ENCODE data around the gene SMYD3. TPM values are rescaled to one million over a fixed set of nuclear protein-coding genes. Genes with fewer than 3 reads are reported as not detected.

The SMYD3 gene
- total and polyA plus RNA-seq, 9 of the 15 experiments (the other 6 are each of a cell fraction or from before 2014, with no cell fraction given): 128 to 440 (median 197) TPM

DNA sequence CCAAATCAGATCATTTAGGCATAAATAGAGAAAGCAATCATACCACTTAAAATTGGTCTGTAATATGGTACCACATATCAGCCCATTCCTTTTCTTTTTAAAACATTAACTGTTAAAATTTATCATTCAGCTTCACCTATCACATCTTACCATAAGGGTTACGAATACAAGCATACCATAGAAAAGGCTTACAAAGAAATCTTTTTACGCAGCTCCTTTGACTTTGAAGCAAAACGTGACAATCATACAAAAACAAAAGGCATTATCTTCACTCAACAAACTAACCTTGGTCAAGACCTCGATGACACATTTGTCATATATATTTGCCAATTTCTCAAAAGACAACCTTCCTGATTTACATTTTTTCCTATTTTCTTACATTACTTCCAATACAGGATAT, 169.0 kb downstream of the SMYD3 start (continued):
- TF ChIP-seq, protein P1, sequence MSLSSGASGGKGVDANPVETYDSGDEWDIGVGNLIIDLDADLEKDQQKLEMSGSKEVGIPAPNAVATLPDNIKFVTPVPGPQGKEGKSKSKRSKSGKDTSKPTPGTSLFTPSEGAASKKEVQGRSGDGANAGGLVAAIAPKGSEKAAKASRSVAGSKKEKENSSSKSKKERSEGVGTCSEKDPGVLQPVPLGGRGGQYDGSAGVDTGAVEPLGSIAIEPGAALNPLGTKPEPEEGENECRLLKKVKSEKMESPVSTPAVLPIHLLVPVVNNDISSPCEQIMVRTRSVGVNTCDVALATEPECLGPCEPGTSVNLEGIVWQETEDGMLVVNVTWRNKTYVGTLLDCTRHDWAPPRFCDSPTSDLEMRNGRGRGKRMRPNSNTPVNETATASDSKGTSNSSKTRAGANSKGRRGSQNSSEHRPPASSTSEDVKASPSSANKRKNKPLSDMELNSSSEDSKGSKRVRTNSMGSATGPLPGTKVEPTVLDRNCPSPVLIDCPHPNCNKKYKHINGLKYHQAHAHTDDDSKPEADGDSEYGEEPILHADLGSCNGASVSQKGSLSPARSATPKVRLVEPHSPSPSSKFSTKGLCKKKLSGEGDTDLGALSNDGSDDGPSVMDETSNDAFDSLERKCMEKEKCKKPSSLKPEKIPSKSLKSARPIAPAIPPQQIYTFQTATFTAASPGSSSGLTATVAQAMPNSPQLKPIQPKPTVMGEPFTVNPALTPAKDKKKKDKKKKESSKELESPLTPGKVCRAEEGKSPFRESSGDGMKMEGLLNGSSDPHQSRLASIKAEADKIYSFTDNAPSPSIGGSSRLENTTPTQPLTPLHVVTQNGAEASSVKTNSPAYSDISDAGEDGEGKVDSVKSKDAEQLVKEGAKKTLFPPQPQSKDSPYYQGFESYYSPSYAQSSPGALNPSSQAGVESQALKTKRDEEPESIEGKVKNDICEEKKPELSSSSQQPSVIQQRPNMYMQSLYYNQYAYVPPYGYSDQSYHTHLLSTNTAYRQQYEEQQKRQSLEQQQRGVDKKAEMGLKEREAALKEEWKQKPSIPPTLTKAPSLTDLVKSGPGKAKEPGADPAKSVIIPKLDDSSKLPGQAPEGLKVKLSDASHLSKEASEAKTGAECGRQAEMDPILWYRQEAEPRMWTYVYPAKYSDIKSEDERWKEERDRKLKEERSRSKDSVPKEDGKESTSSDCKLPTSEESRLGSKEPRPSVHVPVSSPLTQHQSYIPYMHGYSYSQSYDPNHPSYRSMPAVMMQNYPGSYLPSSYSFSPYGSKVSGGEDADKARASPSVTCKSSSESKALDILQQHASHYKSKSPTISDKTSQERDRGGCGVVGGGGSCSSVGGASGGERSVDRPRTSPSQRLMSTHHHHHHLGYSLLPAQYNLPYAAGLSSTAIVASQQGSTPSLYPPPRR (CRISPR knock-in tag; IDR thresholded peaks at IDR 0.05; ENCODE audit: borderline replicate concordance): no peak
- TF ChIP-seq, protein P2, sequence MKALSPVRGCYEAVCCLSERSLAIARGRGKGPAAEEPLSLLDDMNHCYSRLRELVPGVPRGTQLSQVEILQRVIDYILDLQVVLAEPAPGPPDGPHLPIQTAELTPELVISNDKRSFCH (CRISPR knock-in tag; IDR thresholded peaks at IDR 0.05): no peak
- TF ChIP-seq, protein P2 (tag; IDR thresholded peaks at IDR 0.05): no peak
- TF ChIP-seq HOXB6 (CRISPR knock-in tag; IDR thresholded peaks at IDR 0.05; ENCODE audit: borderline replicate concordance): no peak
- TF ChIP-seq SOX6 (IDR thresholded peaks at IDR 0.05): peak; percentile 86
- TF ChIP-seq MAFK (IDR thresholded peaks at IDR 0.05; ENCODE audit: low read length): no peak
- TF ChIP-seq SMARCC2 (IDR thresholded peaks at IDR 0.05; ENCODE audit: low read depth): no peak
- TF ChIP-seq, protein P3, sequence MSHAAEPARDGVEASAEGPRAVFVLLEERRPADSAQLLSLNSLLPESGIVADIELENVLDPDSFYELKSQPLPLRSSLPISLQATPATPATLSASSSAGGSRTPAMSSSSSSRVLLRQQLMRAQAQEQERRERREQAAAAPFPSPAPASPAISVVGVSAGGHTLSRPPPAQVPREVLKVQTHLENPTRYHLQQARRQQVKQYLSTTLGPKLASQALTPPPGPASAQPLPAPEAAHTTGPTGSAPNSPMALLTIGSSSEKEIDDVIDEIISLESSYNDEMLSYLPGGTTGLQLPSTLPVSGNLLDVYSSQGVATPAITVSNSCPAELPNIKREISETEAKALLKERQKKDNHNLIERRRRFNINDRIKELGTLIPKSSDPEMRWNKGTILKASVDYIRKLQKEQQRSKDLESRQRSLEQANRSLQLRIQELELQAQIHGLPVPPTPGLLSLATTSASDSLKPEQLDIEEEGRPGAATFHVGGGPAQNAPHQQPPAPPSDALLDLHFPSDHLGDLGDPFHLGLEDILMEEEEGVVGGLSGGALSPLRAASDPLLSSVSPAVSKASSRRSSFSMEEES (CRISPR knock-in tag; IDR thresholded peaks at IDR 0.05): no peak
- TF ChIP-seq RHOXF2B (CRISPR knock-in tag; conservative IDR thresholded peaks at IDR 0.05): no peak
- TF ChIP-seq CBFA2T2 (conservative IDR thresholded peaks at IDR 0.05): peak; percentile 55
- TF ChIP-seq DMBX1 (CRISPR knock-in tag; IDR thresholded peaks at IDR 0.05; ENCODE audit: borderline replicate concordance): no peak
- TF ChIP-seq RCOR1 (IDR thresholded peaks at IDR 0.05; ENCODE audit: borderline replicate concordance in 1 of 2, low read depth in 2 of 2, low read length in 2 of 2): peak in 1 of 2 experiments; percentile 68; a peak in 1 of 4 replicates
- TF ChIP-seq, protein P4, sequence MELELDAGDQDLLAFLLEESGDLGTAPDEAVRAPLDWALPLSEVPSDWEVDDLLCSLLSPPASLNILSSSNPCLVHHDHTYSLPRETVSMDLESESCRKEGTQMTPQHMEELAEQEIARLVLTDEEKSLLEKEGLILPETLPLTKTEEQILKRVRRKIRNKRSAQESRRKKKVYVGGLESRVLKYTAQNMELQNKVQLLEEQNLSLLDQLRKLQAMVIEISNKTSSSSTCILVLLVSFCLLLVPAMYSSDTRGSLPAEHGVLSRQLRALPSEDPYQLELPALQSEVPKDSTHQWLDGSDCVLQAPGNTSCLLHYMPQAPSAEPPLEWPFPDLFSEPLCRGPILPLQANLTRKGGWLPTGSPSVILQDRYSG (tag; conservative IDR thresholded peaks at IDR 0.05; ENCODE audit: low read depth): no peak
- TF ChIP-seq, protein P5, sequence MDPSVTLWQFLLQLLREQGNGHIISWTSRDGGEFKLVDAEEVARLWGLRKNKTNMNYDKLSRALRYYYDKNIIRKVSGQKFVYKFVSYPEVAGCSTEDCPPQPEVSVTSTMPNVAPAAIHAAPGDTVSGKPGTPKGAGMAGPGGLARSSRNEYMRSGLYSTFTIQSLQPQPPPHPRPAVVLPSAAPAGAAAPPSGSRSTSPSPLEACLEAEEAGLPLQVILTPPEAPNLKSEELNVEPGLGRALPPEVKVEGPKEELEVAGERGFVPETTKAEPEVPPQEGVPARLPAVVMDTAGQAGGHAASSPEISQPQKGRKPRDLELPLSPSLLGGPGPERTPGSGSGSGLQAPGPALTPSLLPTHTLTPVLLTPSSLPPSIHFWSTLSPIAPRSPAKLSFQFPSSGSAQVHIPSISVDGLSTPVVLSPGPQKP (CRISPR knock-in tag; IDR thresholded peaks at IDR 0.05): no peak
- no peak for TF ChIP-seq SP2 (IDR thresholded peaks at IDR 0.05; ENCODE audit: extremely low read depth, low read depth, low read length, poor library complexity, severe bottlenecking)
- TF ChIP-seq, protein P6, sequence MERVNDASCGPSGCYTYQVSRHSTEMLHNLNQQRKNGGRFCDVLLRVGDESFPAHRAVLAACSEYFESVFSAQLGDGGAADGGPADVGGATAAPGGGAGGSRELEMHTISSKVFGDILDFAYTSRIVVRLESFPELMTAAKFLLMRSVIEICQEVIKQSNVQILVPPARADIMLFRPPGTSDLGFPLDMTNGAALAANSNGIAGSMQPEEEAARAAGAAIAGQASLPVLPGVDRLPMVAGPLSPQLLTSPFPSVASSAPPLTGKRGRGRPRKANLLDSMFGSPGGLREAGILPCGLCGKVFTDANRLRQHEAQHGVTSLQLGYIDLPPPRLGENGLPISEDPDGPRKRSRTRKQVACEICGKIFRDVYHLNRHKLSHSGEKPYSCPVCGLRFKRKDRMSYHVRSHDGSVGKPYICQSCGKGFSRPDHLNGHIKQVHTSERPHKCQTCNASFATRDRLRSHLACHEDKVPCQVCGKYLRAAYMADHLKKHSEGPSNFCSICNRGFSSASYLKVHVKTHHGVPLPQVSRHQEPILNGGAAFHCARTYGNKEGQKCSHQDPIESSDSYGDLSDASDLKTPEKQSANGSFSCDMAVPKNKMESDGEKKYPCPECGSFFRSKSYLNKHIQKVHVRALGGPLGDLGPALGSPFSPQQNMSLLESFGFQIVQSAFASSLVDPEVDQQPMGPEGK (CRISPR knock-in tag; IDR thresholded peaks at IDR 0.05; ENCODE audit: borderline replicate concordance): no peak
- no peak for TF ChIP-seq NFIX (CRISPR knock-in tag; IDR thresholded peaks at IDR 0.05; ENCODE audit: low read depth)

All from K562 (cell line).